Mesenchymal stem cell (in vitro differentiated cells and primary cell): Measurements from ENCODE around the gene PLCD1.
"Not testable (repeated sequence)": the region's sequence is repeated elsewhere in the genome, so short reads cannot be mapped to it uniquely, and the experiment has no call there.

ENCODE experiments used
- DNase-seq: peaks from one replicate; pipeline ENCODE4 v3.0.0-alpha.2; 2013
- H2AFZ ChIP-seq: one replicate; pipeline ENCODE4 v1.6.1; 2013; ENCODE audit warnings: low read depth, mild to moderate bottlenecking, control low read depth, inconsistent platforms, low read length, moderate library complexity
- H2AK5ac ChIP-seq: 2 replicates; pipeline ENCODE4 v1.6.1; 2013; ENCODE audit warnings: low read length, moderate library complexity, mild to moderate bottlenecking, inconsistent platforms; ENCODE audit not compliant: severe bottlenecking
- H2BK120ac ChIP-seq: one replicate; pipeline ENCODE4 v1.6.1; 2013; ENCODE audit warnings: low read depth, mild to moderate bottlenecking, inconsistent platforms, low read length, moderate library complexity
- H2BK12ac ChIP-seq, 2 experiments: one replicate each; pipeline ENCODE4 v1.6.1; 2013; ENCODE audit warnings: inconsistent platforms in 2 of 2, low read length in 2 of 2, mild to moderate bottlenecking in 2 of 2, moderate library complexity in 2 of 2, control low read depth in 1 of 2
- H2BK15ac ChIP-seq: one replicate; pipeline ENCODE4 v1.6.1; 2013; ENCODE audit warnings: mild to moderate bottlenecking, low read depth, inconsistent platforms; ENCODE audit not compliant: poor library complexity, severe bottlenecking
- H2BK5ac ChIP-seq: 2 replicates; pipeline ENCODE4 v1.6.1; 2013; ENCODE audit warnings: low read depth, mild to moderate bottlenecking, low read length, control low read depth, inconsistent platforms; ENCODE audit not compliant: poor library complexity, severe bottlenecking
- H3K14ac ChIP-seq, 2 experiments: one replicate each; pipeline ENCODE4 v1.6.1; 2013; ENCODE audit warnings: inconsistent platforms in 2 of 2, low read length in 2 of 2, control low read depth in 1 of 2, mild to moderate bottlenecking in 1 of 2, moderate library complexity in 1 of 2
- H3K18ac ChIP-seq, 2 experiments: one replicate each; pipeline ENCODE4 v1.6.1; 2013; ENCODE audit warnings: inconsistent platforms in 2 of 2, low read length in 2 of 2, control low read depth in 1 of 2, low read depth in 1 of 2, mild to moderate bottlenecking in 1 of 2
- H3K23ac ChIP-seq, 2 experiments: one replicate each; pipeline ENCODE4 v1.6.1; 2013; ENCODE audit warnings: inconsistent platforms in 2 of 2, low read length in 2 of 2, mild to moderate bottlenecking in 2 of 2, moderate library complexity in 2 of 2, control low read depth in 1 of 2
- H3K27ac ChIP-seq: 2 replicates; pipeline ENCODE4 v1.5.1; 2013; ENCODE audit warnings: mild to moderate bottlenecking, moderate library complexity, low read length, control low read depth, inconsistent platforms; ENCODE audit not compliant: poor library complexity, severe bottlenecking
- H3K27me3 ChIP-seq, 2 experiments: 2 replicates each; pipeline versions ENCODE4 v1.6.1 to v1.7.0; 2013; ENCODE audit warnings: low read length in 2 of 2, mild to moderate bottlenecking in 2 of 2, moderate library complexity in 2 of 2, control low read depth in 1 of 2, inconsistent platforms in 1 of 2; ENCODE audit not compliant: control insufficient read depth in 1 of 2, insufficient read depth in 1 of 2
- H3K36me3 ChIP-seq, 2 experiments: 2 replicates each; pipeline versions ENCODE4 v1.6.1 to v1.7.0; 2013; ENCODE audit warnings: low read length in 2 of 2, control low read depth in 1 of 2, inconsistent platforms in 1 of 2, low read depth in 1 of 2, mild to moderate bottlenecking in 1 of 2; ENCODE audit not compliant: insufficient read depth in 2 of 2, control insufficient read depth in 1 of 2
- H3K4ac ChIP-seq, 2 experiments: one replicate each; pipeline ENCODE4 v1.6.1; 2013; ENCODE audit warnings: inconsistent platforms in 2 of 2, low read length in 2 of 2, mild to moderate bottlenecking in 2 of 2, moderate library complexity in 2 of 2, control low read depth in 1 of 2, low read depth in 1 of 2
- H3K4me1 ChIP-seq: 2 replicates; pipeline ENCODE4 v1.6.1; 2013; ENCODE audit warnings: low read depth, low read length, control low read depth; ENCODE audit not compliant: control insufficient read depth, insufficient read depth
- H3K4me2 ChIP-seq: 2 replicates; pipeline ENCODE4 v1.6.1; 2013; ENCODE audit warnings: low read length, mild to moderate bottlenecking, inconsistent platforms; ENCODE audit not compliant: poor library complexity, severe bottlenecking
- H3K4me3 ChIP-seq, 2 experiments: 2 replicates each; pipeline versions ENCODE4 v1.5.1 to v1.7.0; 2013; ENCODE audit warnings: low read length in 2 of 2, mild to moderate bottlenecking in 2 of 2, control low read depth in 1 of 2, low read depth in 1 of 2; ENCODE audit not compliant: insufficient read depth in 1 of 2
- H3K79me1 ChIP-seq: replicated peaks from 2 replicates; pipeline ENCODE4 v1.6.1; 2013; ENCODE audit warnings: mild to moderate bottlenecking, control low read depth, low read length, inconsistent platforms; ENCODE audit not compliant: poor library complexity, severe bottlenecking
- H3K9ac ChIP-seq: 2 replicates; pipeline ENCODE4 v1.7.0; 2013; ENCODE audit warnings: mild to moderate bottlenecking, low read length, moderate library complexity
- H3K9me3 ChIP-seq: 2 replicates; pipeline ENCODE4 v1.7.0; 2013; ENCODE audit warnings: mild to moderate bottlenecking, low read length; ENCODE audit not compliant: control insufficient read depth
- H4K8ac ChIP-seq: one replicate; pipeline ENCODE4 v1.6.1; 2013; ENCODE audit warnings: inconsistent platforms, mild to moderate bottlenecking, low read length, moderate library complexity
- H4K91ac ChIP-seq: one replicate; pipeline ENCODE4 v1.6.1; 2013; ENCODE audit warnings: mild to moderate bottlenecking, low read length, inconsistent platforms
- WGBS: methylation state at CpG from one replicate; pipeline ENCODE4 v1.1.7; 2013; ENCODE audit warnings: mixed read lengths; 5-methylcytosine and 5-hydroxymethylcytosine counted together

The PLCD1 gene

DNA sequence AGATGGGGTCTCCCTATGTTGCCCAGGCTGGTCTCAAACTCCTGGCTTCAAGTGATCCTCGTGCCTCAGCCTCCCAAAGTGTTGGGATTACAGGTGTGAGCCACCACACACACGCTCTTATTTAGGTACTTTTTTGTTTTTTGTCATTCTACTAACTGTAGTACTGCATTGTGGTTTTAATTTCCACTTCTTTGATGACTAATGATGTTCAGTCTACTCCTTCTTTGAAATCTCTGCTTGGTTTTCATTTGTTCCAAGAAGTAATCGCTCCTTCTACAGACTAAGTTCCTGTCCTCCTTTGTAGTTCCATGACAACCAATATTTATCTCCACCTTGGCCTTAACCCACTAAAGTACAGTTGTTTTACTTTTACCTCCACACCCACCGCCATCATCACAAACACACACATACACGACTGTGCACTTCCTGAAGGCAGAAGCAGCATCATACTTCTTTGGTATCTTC, 9.0 kb upstream of the PLCD1 start:
- Histone ChIP-seq H2AK5ac (no peak overlapping the region), H3K4me3 (no peak overlapping the region), H4K91ac (no peak overlapping the region), H2BK5ac (no peak overlapping the region), H3K14ac (no peak overlapping the region), H3K27ac (no peak overlapping the region), H2BK120ac (no peak overlapping the region), H3K4me2 (no peak overlapping the region), H3K18ac (no peak overlapping the region), H3K27me3 (peaks cover 2 to 8% of the 10 kb centered on the region in 2 experiments), H3K79me1 (no peaks in the 10 kb centered on the region), H3K4me1 (peaks cover 8% of the 10 kb centered on the region), H2BK15ac (no peak overlapping the region), H3K9me3 (no peaks in the 10 kb centered on the region), H3K4ac (no peak overlapping the region), H3K23ac (no peak overlapping the region), H3K36me3 (no peaks in the 10 kb centered on the region), H2AFZ (peak overlapping the region; percentile 36), H2BK12ac (no peak overlapping the region), H3K9ac (peak overlapping the region; percentile 65), H4K8ac (no peak overlapping the region)
- 83% methylated on average over 4 of the region's 5 CpGs for WGBS
- DNase-seq, result no peak

DNA sequence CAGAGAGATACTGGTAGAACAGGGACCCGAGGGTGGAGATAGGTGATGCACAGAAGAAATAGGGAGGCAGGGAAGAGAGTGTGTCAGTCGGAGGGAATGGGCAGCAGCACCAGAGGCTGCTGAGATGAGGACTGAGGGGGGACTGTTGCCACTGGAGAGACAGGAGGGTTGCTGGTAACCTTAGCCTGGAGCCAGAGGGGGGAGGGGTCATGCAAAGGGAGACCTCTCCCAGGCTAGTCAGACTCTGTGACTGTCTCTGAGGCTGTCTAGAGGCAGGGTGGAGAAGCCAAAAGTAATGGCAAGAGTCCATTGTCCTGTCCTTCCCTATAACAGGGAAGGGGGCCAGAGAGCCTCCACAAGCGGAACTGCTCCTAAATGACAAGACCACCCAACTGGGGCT, 7.5 kb upstream of the PLCD1 start:
- 69% methylated on average over 3 of the region's 3 CpGs for WGBS
- Histone ChIP-seq H3K36me3 (no peaks in the 10 kb centered on the region), H2BK12ac (no peak overlapping the region), H3K27ac (no peak overlapping the region), H3K9ac (no peak overlapping the region), H2BK120ac (no peak overlapping the region), H2BK15ac (no peak overlapping the region), H3K4me1 (peaks cover 8% of the 10 kb centered on the region), H3K14ac (no peak overlapping the region), H3K79me1 (no peaks in the 10 kb centered on the region), H3K4ac (no peak overlapping the region), H3K18ac (no peak overlapping the region), H2AK5ac (no peak overlapping the region), H3K4me2 (no peak overlapping the region), H3K23ac (peak overlapping the region in 1 of 2 experiments; percentile 42), H3K27me3 (peaks cover 0 to 8% of the 10 kb centered on the region in 2 experiments), H3K9me3 (no peaks in the 10 kb centered on the region), H4K91ac (no peak overlapping the region), H4K8ac (no peak overlapping the region), H2BK5ac (no peak overlapping the region), H2AFZ (no peak overlapping the region), H3K4me3 (no peak overlapping the region)
- no peak for DNase-seq

DNA sequence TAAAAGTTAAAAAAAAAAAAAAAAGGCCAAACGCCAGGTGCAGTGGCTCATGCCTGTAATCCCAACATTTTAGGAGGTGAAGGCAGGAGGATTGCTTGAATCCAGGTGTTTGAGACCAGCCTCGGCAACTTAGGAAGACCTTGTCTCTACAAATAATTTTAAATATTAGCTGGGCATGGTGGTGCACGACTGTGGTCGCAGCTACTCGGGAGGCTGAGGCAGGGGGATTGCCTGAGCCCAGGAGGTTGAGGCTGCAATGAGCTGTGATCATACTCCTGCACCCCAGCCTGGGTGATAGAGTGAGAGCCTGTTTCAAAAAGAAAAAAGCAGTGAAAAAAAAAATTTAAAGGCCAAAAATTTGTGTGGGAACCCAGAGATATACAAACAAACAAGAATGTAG, 6.8 kb upstream of the PLCD1 start:
- H3K27me3 ChIP-seq, result peaks cover 0 to 8% of the 10 kb centered on the region in 2 experiments
- no peak overlapping the region for H2BK15ac ChIP-seq
- H3K4me2 ChIP-seq, result no peak overlapping the region
- no peak overlapping the region for H2BK12ac ChIP-seq
- H3K4ac ChIP-seq, result no peak overlapping the region
- H4K8ac ChIP-seq, result no peak overlapping the region
- peaks cover 11% of the 10 kb centered on the region for H3K4me1 ChIP-seq
- 86% methylated on average over 5 of the region's 5 CpGs for WGBS
- no peak overlapping the region for H2BK120ac ChIP-seq
- H4K91ac ChIP-seq, result no peak overlapping the region
- H3K9me3 ChIP-seq, result no peaks in the 10 kb centered on the region
- H3K23ac ChIP-seq, result no peak overlapping the region
- H2BK5ac ChIP-seq, result no peak overlapping the region
- no peak overlapping the region for H2AK5ac ChIP-seq
- no peak overlapping the region for H3K27ac ChIP-seq
- no peak overlapping the region for H3K9ac ChIP-seq
- no peak overlapping the region for H3K4me3 ChIP-seq
- no peaks in the 10 kb centered on the region for H3K79me1 ChIP-seq
- no peak for DNase-seq
- no peak overlapping the region for H3K18ac ChIP-seq
- H3K36me3 ChIP-seq, result no peaks in the 10 kb centered on the region
- H2AFZ ChIP-seq, result no peak overlapping the region
- no peak overlapping the region for H3K14ac ChIP-seq

DNA sequence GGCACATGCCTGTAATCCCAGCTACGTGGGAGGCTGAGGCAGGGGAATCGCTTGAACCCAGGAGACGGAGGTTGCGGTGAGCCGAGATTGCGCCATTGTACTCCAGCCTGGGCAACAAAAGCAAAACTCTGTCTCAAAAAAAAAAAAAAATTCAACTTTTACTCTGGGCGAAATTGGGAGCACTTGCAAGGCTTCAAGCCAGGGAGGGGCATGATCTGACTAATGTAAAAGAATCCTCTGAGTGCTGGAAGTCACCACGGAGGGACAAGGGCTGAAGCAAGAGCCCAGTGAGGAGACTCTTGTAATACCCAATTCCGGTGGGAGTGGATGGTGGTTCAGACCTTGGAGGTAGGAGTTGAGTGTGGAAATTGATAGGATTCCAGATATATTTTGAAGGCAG, 4.9 kb upstream of the PLCD1 start:
- not testable (repeated sequence) for H2AFZ ChIP-seq, H3K9me3 ChIP-seq, H3K79me1 ChIP-seq, H3K9ac ChIP-seq, H3K18ac ChIP-seq, H2BK12ac ChIP-seq, H4K91ac ChIP-seq, DNase-seq, H2AK5ac ChIP-seq, H2BK15ac ChIP-seq, H3K27ac ChIP-seq, H3K4me3 ChIP-seq, H3K14ac ChIP-seq, H3K23ac ChIP-seq, H4K8ac ChIP-seq, H2BK120ac ChIP-seq, H2BK5ac ChIP-seq, H3K36me3 ChIP-seq, H3K27me3 ChIP-seq, H3K4me2 ChIP-seq, H3K4ac ChIP-seq
- WGBS, result 86% methylated on average over 8 of the region's 9 CpGs
- H3K4me1 ChIP-seq, result peaks cover 21% of the 10 kb centered on the region
